Parathyroid adenoma (tissue), 2 donors: ENCODE results near the gene CDHR2.

Experiments
- H2AFZ ChIP-seq: fragments of 300-600 bp; sonication (generic); one replicate; pipeline ENCODE4 v1.7.0; 2017; ENCODE audit warnings: antibody characterized with exemption, mild to moderate bottlenecking
- H3K27ac ChIP-seq: fragments of 300-600 bp; sonication (generic); one replicate; pipeline ENCODE4 v1.7.0; 2017
- H3K27me3 ChIP-seq: fragments of 300-600 bp; sonication (generic); one replicate; pipeline ENCODE4 v1.7.0; 2017; ENCODE audit warnings: low read length; ENCODE audit not compliant: control insufficient read depth, insufficient read depth
- H3K36me3 ChIP-seq: fragments of 300-600 bp; sonication (generic); one replicate; pipeline ENCODE4 v1.7.0; 2017; ENCODE audit warnings: low read length; ENCODE audit not compliant: control insufficient read depth, insufficient read depth
- H3K4me1 ChIP-seq: fragments of 300-600 bp; sonication (generic); one replicate; pipeline ENCODE4 v1.7.0; 2017; ENCODE audit warnings: control low read depth
- H3K4me2 ChIP-seq: fragments of 300-600 bp; sonication (generic); one replicate; pipeline ENCODE4 v1.7.0; 2017; ENCODE audit warnings: low read length
- H3K4me3 ChIP-seq: fragments of 300-600 bp; sonication (generic); one replicate; pipeline ENCODE4 v1.7.0; 2017; ENCODE audit warnings: low read depth, low read length
- H3K79me2 ChIP-seq: fragments of 300-600 bp; sonication (generic); one replicate; pipeline ENCODE4 v1.7.0; 2017; ENCODE audit warnings: control low read depth
- H3K9ac ChIP-seq: fragments of 300-600 bp; sonication (generic); one replicate; pipeline ENCODE4 v1.7.0; 2017; ENCODE audit warnings: mild to moderate bottlenecking
- H3K9me3 ChIP-seq: fragments of 300-600 bp; sonication (generic); one replicate; pipeline ENCODE4 v1.7.0; 2017; ENCODE audit warnings: low read length; ENCODE audit not compliant: control insufficient read depth
- TF ChIP-seq, protein P1 (sequence below): fragments of 300-600 bp; sonication (generic); IDR thresholded peaks from one replicate; pipeline ENCODE4 v1.7.0; 2017; ENCODE audit warnings: antibody characterized with exemption, mild to moderate bottlenecking
- donor health status: primary hyperparathyroidism.

Gene CDHR2

DNA sequence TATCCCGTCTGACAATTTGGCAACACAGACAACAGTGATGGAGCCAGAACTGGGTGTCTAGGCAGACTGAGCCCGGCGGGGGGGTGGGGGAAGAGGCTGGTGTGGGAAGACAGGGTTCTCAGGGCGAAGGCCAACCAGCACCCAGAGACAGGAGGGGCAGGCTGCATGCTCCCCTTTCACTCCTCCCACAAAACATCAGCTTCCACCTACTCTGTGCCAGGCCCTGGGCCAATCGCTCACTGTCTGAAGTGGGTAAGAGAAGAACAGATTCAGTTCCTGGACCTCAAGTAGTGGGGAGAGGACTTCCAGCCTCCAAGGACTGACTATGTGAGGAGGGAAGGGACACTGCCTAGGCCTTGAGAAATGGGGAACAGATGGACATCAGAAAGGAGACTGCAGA lies 78.4 kb downstream of the CDHR2 start:
- peaks cover 9% of the 10 kb centered on the region for H3K4me1 ChIP-seq
- H3K79me2 ChIP-seq: no peaks in the 10 kb centered on the region
- no peak overlapping the region for H3K9ac ChIP-seq
- H3K4me3 ChIP-seq: no peak overlapping the region
- H3K36me3 ChIP-seq: no peaks in the 10 kb centered on the region
- no peak overlapping the region for H3K27ac ChIP-seq
- no peaks in the 10 kb centered on the region for H3K9me3 ChIP-seq
- no peak overlapping the region for H3K4me2 ChIP-seq
- TF ChIP-seq, protein P1, sequence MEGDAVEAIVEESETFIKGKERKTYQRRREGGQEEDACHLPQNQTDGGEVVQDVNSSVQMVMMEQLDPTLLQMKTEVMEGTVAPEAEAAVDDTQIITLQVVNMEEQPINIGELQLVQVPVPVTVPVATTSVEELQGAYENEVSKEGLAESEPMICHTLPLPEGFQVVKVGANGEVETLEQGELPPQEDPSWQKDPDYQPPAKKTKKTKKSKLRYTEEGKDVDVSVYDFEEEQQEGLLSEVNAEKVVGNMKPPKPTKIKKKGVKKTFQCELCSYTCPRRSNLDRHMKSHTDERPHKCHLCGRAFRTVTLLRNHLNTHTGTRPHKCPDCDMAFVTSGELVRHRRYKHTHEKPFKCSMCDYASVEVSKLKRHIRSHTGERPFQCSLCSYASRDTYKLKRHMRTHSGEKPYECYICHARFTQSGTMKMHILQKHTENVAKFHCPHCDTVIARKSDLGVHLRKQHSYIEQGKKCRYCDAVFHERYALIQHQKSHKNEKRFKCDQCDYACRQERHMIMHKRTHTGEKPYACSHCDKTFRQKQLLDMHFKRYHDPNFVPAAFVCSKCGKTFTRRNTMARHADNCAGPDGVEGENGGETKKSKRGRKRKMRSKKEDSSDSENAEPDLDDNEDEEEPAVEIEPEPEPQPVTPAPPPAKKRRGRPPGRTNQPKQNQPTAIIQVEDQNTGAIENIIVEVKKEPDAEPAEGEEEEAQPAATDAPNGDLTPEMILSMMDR: no peak
- no peak overlapping the region for H2AFZ ChIP-seq
- peaks cover 5% of the 10 kb centered on the region for H3K27me3 ChIP-seq

DNA sequence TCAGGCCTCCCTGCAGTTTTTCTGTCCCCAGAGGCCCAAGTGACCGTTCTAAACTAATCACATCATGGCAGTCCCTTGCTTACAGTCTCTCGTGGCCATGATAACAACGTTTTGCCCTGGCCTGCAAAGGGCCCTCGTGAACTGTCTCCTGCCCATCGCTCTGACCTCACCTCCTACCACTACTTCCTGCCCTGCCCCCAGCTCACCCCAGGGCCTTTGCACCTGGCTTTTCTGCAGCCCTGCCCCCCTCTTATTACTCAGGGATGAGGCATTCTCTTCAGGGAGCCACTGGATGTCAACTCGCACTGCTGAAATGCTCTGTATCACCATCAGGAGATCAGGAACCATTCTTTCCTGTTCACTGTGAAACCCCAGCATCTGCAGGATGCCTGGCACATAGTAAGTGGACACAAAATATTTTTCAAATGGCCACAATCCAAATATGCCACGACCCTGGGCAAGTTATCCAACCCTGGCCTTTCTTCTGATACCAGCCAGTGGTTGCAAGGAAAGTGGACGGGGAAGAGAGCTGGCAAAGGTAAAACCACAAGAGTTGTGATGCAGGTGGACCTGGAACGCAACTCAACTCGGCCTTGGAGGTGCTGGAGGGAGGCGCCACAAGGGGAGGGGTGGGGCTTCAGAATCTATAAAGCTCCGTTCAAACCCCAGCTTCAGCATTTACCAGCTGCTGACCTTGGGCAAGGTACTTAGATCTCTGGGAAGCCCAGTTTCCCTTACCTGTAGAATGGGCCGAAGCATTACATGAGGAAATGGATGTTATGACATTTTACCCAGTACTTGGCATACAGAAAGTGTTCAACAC lies 79.5 kb downstream of the CDHR2 start:
- H3K27me3 ChIP-seq: peaks cover 5% of the 10 kb centered on the region
- TF ChIP-seq, protein P1: no peak
- H3K9ac ChIP-seq: no peak overlapping the region
- no peak overlapping the region for H3K27ac ChIP-seq
- peaks cover 9% of the 10 kb centered on the region for H3K4me1 ChIP-seq
- H2AFZ ChIP-seq: no peak overlapping the region
- H3K9me3 ChIP-seq: no peaks in the 10 kb centered on the region
- H3K4me2 ChIP-seq: no peak overlapping the region
- no peaks in the 10 kb centered on the region for H3K36me3 ChIP-seq
- no peaks in the 10 kb centered on the region for H3K79me2 ChIP-seq
- H3K4me3 ChIP-seq: no peak overlapping the region

DNA sequence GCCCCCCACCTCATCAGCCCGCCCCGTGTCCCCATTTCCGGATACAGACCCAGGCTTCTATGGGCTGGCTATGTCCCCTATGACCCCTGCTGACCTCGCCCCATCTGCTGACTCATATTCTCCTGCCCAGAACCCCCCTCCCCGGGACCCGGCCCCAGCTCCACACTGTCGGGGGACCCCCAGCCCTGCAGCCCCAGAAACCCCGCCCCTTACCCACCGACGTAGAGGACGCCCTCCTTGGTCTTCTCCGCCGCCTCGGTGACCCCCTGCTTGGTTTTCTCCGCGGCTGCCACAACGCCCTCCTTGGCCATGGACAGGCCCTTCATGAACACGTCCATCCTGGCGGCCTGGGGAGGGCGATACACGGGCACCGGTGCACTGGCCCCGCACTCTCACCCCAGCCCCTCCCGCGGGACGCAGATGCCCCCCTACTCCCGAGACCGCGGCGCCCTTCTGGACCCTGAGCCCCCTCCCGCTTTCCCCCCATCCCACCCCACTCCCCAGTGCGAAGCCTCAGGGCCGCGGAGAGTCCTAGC lies 80.2 kb downstream of the CDHR2 start:
- Histone ChIP-seq H3K79me2 (no peaks in the 10 kb centered on the region), H3K27me3 (peaks cover 5% of the 10 kb centered on the region), H3K9me3 (no peaks in the 10 kb centered on the region), H3K4me3 (no peak overlapping the region), H3K4me1 (peaks cover 9% of the 10 kb centered on the region), H3K27ac (no peak overlapping the region), H3K9ac (no peak overlapping the region), H3K36me3 (no peaks in the 10 kb centered on the region), H2AFZ (no peak overlapping the region), H3K4me2 (no peak overlapping the region)
- TF ChIP-seq, protein P1: no peak

DNA sequence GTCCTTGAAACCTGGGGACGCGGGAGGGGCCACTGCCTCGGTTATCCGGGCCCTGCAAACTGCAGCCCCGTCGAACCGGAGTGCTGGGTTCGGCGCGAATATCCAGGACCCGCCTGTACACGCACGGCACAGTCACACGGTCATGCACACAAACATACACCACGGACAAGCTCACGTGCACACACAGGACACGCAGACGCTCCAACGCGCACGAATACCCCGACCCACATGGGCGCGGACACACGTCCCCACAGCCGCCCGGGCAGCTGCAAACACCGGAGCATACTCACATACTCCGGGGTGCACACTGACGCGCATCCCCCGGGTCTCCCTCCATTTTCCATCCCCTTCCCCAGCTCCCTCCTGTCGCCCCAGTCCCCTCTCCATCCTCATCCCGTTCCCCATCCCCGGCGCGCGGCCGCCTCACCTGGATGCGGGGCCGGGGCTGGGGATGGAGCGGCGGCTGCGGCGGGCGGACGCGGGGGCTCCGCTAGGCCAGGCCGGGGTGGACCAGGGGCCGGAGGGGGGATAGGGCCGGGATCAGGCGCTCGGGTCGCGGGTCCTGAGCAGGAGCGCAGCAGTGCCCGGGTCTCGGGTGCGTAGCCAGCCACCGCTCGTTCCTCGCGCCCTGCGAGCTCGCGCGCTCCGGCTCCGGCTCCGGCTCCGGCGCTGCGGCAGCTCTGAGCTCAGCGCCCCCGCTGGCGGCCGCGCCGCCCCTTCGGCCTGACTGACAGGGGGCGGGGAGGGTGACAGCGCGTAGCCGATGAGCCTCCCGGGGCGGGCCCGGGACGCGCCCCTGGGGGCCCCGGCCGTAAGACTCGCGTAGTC lies 80.9 kb downstream of the CDHR2 start, which contains the start of the genes EIF4E1B and SNCB:
EIF4E1B (plus strand) TSS at position 823 of the 828 bp plus-strand sequence. CDS start 12,113 bp downstream, outside the sequence.
SNCB (minus strand) TSS at position 682 of the 828 bp plus-strand sequence. CDS start 880 bp downstream, outside the sequence.
- Histone ChIP-seq H3K27ac (no peak within 1 kb of the TSS), H3K4me1 (peaks cover 9% of the 10 kb centered on the region), H3K36me3 (no peaks in the 10 kb centered on the region), H2AFZ (peak within 1 kb of the TSS; percentile 68), H3K79me2 (no peaks in the 10 kb centered on the region), H3K9me3 (no peaks in the 10 kb centered on the region), H3K27me3 (peaks cover 5% of the 10 kb centered on the region), H3K4me3 (peak within 1 kb of the TSS; percentile 30), H3K9ac (no peak within 1 kb of the TSS), H3K4me2 (peak within 1 kb of the TSS; percentile 73)
- TF ChIP-seq, protein P1: no peak
